T-helper 2 cell treated with Interferon-gamma antibody and Interleukin-4, amounts not matched to agents 5 μg/mL and 100 μg/mL, for 36 hours (primary cell): ENCODE results near the gene ISM2.

Experiments
- DNase-seq: peaks from one replicate; pipeline ENCODE4 v3.0.0; 2021; ENCODE audit warnings: low spot score
- H3K27ac Mint-ChIP-seq: one replicate; pipeline ENCODE4 v1.8.0; 2021; ENCODE audit warnings: mild to moderate bottlenecking, mixed read lengths
- H3K27me3 Mint-ChIP-seq: one replicate; pipeline ENCODE4 v1.8.0; 2021; ENCODE audit warnings: low read depth, mixed read lengths
- H3K36me3 Mint-ChIP-seq: one replicate; pipeline ENCODE4 v1.8.0; 2021; ENCODE audit warnings: low read depth, mixed read lengths
- H3K4me1 Mint-ChIP-seq: one replicate; pipeline ENCODE4 v1.8.0; 2021; ENCODE audit warnings: low read depth, mixed read lengths
- H3K4me3 Mint-ChIP-seq: one replicate; pipeline ENCODE4 v1.8.0; 2022; ENCODE audit warnings: mild to moderate bottlenecking, moderate library complexity, mixed read lengths
- H3K9me3 Mint-ChIP-seq: one replicate; pipeline ENCODE4 v1.8.0; 2021; ENCODE audit warnings: mixed read lengths

ISM2 gene

DNA sequence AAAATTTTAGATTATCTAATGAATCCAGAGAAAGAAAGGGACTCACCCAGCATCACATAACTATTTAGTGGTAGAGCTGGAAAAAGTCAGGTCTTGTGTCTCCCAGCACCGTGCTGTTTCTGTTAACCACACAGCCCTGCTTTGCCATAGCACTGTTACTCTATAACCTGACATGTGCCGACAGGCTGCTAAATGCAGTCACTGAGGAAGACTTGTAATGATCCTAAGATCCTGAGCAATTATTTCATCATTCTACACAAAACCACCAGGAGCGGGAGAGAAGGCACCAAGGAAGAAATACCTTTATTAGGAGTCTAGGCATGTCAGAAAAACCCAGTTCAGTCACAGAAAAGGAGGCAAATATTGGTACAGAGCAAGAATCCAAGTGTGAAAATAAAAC, 72.2 kb downstream of the ISM2 start:
- H3K4me1 Mint-ChIP-seq, result no peaks in the 10 kb centered on the region
- no peaks in the 10 kb centered on the region for H3K9me3 Mint-ChIP-seq
- no peaks in the 10 kb centered on the region for H3K27me3 Mint-ChIP-seq
- H3K36me3 Mint-ChIP-seq, result peaks cover 50% of the 10 kb centered on the region
- no peak overlapping the region for H3K4me3 Mint-ChIP-seq
- no peak for DNase-seq
- no peak overlapping the region for H3K27ac Mint-ChIP-seq

DNA sequence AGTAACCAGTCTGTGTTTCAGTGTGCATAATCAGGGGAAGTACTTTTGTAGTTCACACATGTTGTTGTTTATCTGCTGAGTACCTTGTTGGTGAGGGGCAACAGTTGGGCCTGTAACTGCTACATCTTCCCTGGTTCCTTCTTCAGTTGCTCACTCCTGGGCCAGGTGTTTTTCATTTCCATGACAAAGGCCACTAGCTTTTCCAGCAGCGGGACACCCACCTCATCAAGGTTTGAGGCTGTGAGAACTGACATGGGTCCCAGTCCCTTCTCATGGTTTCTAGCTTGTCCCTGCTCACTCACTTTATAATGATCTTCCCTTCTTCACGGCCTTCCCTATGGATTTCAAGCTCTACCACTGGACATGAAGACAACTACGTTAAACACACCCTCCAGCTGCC, 73.8 kb downstream of the ISM2 start:
- peaks cover 4% of the 10 kb centered on the region for H3K9me3 Mint-ChIP-seq
- DNase-seq, result no peak
- no peaks in the 10 kb centered on the region for H3K27me3 Mint-ChIP-seq
- H3K36me3 Mint-ChIP-seq, result peaks cover 56% of the 10 kb centered on the region
- H3K4me3 Mint-ChIP-seq, result no peak overlapping the region
- no peaks in the 10 kb centered on the region for H3K4me1 Mint-ChIP-seq
- H3K27ac Mint-ChIP-seq, result no peak overlapping the region
